CD14-positive monocyte (primary cell): ENCODE measurements around the gene CELF4. TPM values are rescaled to one million over a fixed set of nuclear protein-coding genes. Genes with fewer than 3 reads are reported as not detected.

Experiments
- DNase-seq, 3 donors: peaks; one replicate each; pipeline ENCODE4 v3.0.0-alpha.2; 2011 to 2022
- H2AFZ ChIP-seq: 2 replicates; pipeline ENCODE4 v1.6.0; 2012; ENCODE audit warnings: mild to moderate bottlenecking, low read depth, low read length, inconsistent platforms; ENCODE audit not compliant: insufficient read depth, poor library complexity, severe bottlenecking
- H3K27ac ChIP-seq, 2 donors: 1 replicate in 1 of 2; 2 replicates in 1 of 2; pipeline ENCODE4 v1.5.1; 2012 to 2013; ENCODE audit warnings: low read length in 2 of 2, control low read depth in 1 of 2, inconsistent platforms in 1 of 2, low read depth in 1 of 2, mild to moderate bottlenecking in 1 of 2
- H3K27me3 ChIP-seq, 2 donors: one replicate each; pipeline versions ENCODE4 v1.6.0 to v1.6.1; 2011 to 2013; ENCODE audit warnings: low read length in 2 of 2; ENCODE audit not compliant: control insufficient read depth in 2 of 2, insufficient read depth in 2 of 2
- H3K36me3 ChIP-seq, 2 donors: replicated peaks in 1 of 2; 1 replicate in 1 of 2; 2 replicates in 1 of 2; pipeline versions ENCODE4 v1.5.1 to v1.6.1; 2012 to 2013; ENCODE audit warnings: low read length in 2 of 2, control low read depth in 1 of 2, inconsistent platforms in 1 of 2, mild to moderate bottlenecking in 1 of 2; ENCODE audit not compliant: insufficient read depth in 2 of 2, control insufficient read depth in 1 of 2
- H3K4me1 ChIP-seq, 2 donors: 1 replicate in 1 of 2; 2 replicates in 1 of 2; pipeline versions ENCODE4 v1.5.1 to v1.6.1; 2012 to 2013; ENCODE audit warnings: low read length in 2 of 2, control low read depth in 1 of 2, inconsistent platforms in 1 of 2, mild to moderate bottlenecking in 1 of 2, moderate library complexity in 1 of 2; ENCODE audit not compliant: insufficient read depth in 2 of 2, control insufficient read depth in 1 of 2
- H3K4me2 ChIP-seq: replicated peaks from 2 replicates; pipeline ENCODE3; 2012; ENCODE audit warnings: low read length, moderate library complexity, mild to moderate bottlenecking; ENCODE audit not compliant: poor library complexity, severe bottlenecking; ENCODE audit errors: extremely low read depth
- H3K4me3 ChIP-seq, 3 experiments: fragments of 200-600 bp in 1 of 3; sonication (generic) in 1 of 3; replicated peaks in 1 of 3; 1 replicate in 2 of 3; 2 replicates in 1 of 3; pipeline ENCODE4 v1.5.1; 2011 to 2013; ENCODE audit warnings: low read length in 3 of 3, mild to moderate bottlenecking in 3 of 3, control low read depth in 2 of 3, low read depth in 2 of 3, inconsistent platforms in 1 of 3, moderate library complexity in 1 of 3
- H3K79me2 ChIP-seq: 2 replicates; pipeline ENCODE4 v1.6.0; 2012; ENCODE audit warnings: mild to moderate bottlenecking, control low read depth, inconsistent platforms, low read length, moderate library complexity; ENCODE audit not compliant: insufficient read depth
- H3K9ac ChIP-seq: 2 replicates; pipeline ENCODE4 v1.6.0; 2017; ENCODE audit warnings: low read length, mild to moderate bottlenecking; ENCODE audit not compliant: insufficient read depth, poor library complexity, severe bottlenecking
- H3K9me3 ChIP-seq, 2 donors: replicated peaks in 1 of 2; 1 replicate in 1 of 2; 2 replicates in 1 of 2; pipeline versions ENCODE4 v1.5.1 to v1.6.1; 2012 to 2013; ENCODE audit warnings: low read length in 2 of 2, control low read depth in 1 of 2; ENCODE audit not compliant: control insufficient read depth in 1 of 2, insufficient read depth in 1 of 2
- H4K20me1 ChIP-seq: 2 replicates; pipeline ENCODE4 v1.6.0; 2012; ENCODE audit warnings: mild to moderate bottlenecking, low read length, control low read depth, moderate library complexity; ENCODE audit not compliant: insufficient read depth
- H3K27ac Mint-ChIP-seq, 7 donors: one replicate each; pipeline ENCODE4 v1.8.0; 2020; ENCODE audit warnings: mild to moderate bottlenecking in 7 of 7, mixed read lengths in 7 of 7, moderate library complexity in 6 of 7, inconsistent platforms in 2 of 7
- H3K27me3 Mint-ChIP-seq, 3 donors: one replicate each; pipeline ENCODE4 v1.8.0; 2021 to 2022; ENCODE audit warnings: low read depth in 3 of 3, mild to moderate bottlenecking in 3 of 3, mixed read lengths in 3 of 3, moderate library complexity in 3 of 3, inconsistent platforms in 1 of 3
- H3K36me3 Mint-ChIP-seq, 2 donors: one replicate each; pipeline ENCODE4 v1.8.0; 2020; ENCODE audit warnings: mixed read lengths in 2 of 2, inconsistent platforms in 1 of 2, mild to moderate bottlenecking in 1 of 2
- H3K4me1 Mint-ChIP-seq: one replicate; pipeline ENCODE4 v1.8.0; 2020; ENCODE audit warnings: mild to moderate bottlenecking, mixed read lengths
- H3K4me3 Mint-ChIP-seq, 2 donors: one replicate each; pipeline ENCODE4 v1.8.0; 2020; ENCODE audit warnings: mild to moderate bottlenecking in 2 of 2, mixed read lengths in 2 of 2, moderate library complexity in 1 of 2
- H3K9me3 Mint-ChIP-seq, 7 donors: one replicate each; pipeline ENCODE4 v1.8.0; 2020 to 2022; ENCODE audit warnings: mixed read lengths in 7 of 7, mild to moderate bottlenecking in 6 of 7, moderate library complexity in 6 of 7, inconsistent platforms in 2 of 7
- WGBS: methylation state at CpG from one replicate; pipeline ENCODE4 v1.1.5; 2013; ENCODE audit warnings: missing lambda C conversion rate; ENCODE audit not compliant: insufficient coverage; 5-methylcytosine and 5-hydroxymethylcytosine counted together
- intact Hi-C, 2 donors: fragments of 100-400 bp; cut with micrococcal nuclease; formaldehyde crosslinking; loops; one replicate each; pipeline versions ENCODE4 v1.15.0 to v1.15.1; 2023
- polyA plus RNA-seq, 3 donors: library from polyadenylated mRNA; depleted of rRNA in 1 of 3; unstranded in 2 of 3; stranded (reverse) in 1 of 3; fragments of 300-500 nt in 2 of 3; fragments of >200 nt in 1 of 3; fragmentation: Illumina TruSeq in 2 of 3; gene quantifications; 1 replicate in 2 of 3; 2 replicates in 1 of 3; pipeline ENCODE4 v1.2.3, GENCODE V29; 2012 to 2021
- TF ChIP-seq, protein P1 (sequence below): fragments of 200-600 bp; IDR thresholded peaks from one replicate; pipeline ENCODE4 v1.8.0; 2022; ENCODE audit warnings: antibody characterized with exemption, mild to moderate bottlenecking

The CELF4 gene
- polyA plus RNA-seq, 3 donors, result not detected

DNA sequence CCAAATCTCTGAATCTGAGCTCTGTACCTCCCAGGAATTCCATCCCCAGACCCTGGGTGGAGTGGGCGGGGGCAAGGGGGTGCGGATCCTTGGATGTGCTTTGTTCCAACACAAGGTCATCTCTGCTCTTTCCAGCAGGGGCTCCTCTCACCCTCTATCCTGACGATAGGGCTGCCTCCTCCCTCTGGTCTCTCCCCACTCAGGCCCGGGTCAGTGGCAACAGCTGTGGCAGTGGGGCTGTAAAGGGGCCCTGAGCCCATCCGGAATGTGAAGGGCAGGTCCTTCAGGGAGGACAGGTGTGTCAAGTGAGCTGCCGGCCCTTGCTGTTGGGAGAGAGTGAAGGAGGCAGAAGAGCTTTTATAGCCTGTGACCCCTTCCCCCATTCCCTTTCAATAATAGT lies 167.8 kb downstream of the CELF4 start:
- Mint-ChIP-seq H3K27ac (no peak overlapping the region), H3K9me3 (peaks cover 0 to 5% (median 0%) of the 10 kb centered on the region in 7 donors), H3K36me3 (no peaks in the 10 kb centered on the region), H3K4me3 (no peak overlapping the region), H3K27me3 (peaks cover 25 to 35% (median 30%) of the 10 kb centered on the region in 3 donors), H3K4me1 (no peaks in the 10 kb centered on the region)
- no peak for DNase-seq
- no peaks in the 10 kb centered on the region for H4K20me1 ChIP-seq
- H3K36me3 ChIP-seq, result no peaks in the 10 kb centered on the region
- H3K4me2 ChIP-seq, result no peak overlapping the region
- H3K4me1 ChIP-seq, result peaks cover 0 to 5% of the 10 kb centered on the region in 2 donors
- peaks cover 0 to 4% of the 10 kb centered on the region in 2 donors for H3K9me3 ChIP-seq
- no peak overlapping the region for H3K9ac ChIP-seq
- intact Hi-C loops, result no loop called here
- no peak overlapping the region for H3K4me3 ChIP-seq
- no peaks in the 10 kb centered on the region for H3K79me2 ChIP-seq
- H3K27me3 ChIP-seq, result peaks cover 8 to 26% of the 10 kb centered on the region in 2 donors
- H3K27ac ChIP-seq, result no peak overlapping the region
- TF ChIP-seq, protein P1, sequence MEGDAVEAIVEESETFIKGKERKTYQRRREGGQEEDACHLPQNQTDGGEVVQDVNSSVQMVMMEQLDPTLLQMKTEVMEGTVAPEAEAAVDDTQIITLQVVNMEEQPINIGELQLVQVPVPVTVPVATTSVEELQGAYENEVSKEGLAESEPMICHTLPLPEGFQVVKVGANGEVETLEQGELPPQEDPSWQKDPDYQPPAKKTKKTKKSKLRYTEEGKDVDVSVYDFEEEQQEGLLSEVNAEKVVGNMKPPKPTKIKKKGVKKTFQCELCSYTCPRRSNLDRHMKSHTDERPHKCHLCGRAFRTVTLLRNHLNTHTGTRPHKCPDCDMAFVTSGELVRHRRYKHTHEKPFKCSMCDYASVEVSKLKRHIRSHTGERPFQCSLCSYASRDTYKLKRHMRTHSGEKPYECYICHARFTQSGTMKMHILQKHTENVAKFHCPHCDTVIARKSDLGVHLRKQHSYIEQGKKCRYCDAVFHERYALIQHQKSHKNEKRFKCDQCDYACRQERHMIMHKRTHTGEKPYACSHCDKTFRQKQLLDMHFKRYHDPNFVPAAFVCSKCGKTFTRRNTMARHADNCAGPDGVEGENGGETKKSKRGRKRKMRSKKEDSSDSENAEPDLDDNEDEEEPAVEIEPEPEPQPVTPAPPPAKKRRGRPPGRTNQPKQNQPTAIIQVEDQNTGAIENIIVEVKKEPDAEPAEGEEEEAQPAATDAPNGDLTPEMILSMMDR, result no peak
- no CpG with 5 or more reads among the region's 6 CpGs for WGBS
- H2AFZ ChIP-seq, result no peak overlapping the region

DNA sequence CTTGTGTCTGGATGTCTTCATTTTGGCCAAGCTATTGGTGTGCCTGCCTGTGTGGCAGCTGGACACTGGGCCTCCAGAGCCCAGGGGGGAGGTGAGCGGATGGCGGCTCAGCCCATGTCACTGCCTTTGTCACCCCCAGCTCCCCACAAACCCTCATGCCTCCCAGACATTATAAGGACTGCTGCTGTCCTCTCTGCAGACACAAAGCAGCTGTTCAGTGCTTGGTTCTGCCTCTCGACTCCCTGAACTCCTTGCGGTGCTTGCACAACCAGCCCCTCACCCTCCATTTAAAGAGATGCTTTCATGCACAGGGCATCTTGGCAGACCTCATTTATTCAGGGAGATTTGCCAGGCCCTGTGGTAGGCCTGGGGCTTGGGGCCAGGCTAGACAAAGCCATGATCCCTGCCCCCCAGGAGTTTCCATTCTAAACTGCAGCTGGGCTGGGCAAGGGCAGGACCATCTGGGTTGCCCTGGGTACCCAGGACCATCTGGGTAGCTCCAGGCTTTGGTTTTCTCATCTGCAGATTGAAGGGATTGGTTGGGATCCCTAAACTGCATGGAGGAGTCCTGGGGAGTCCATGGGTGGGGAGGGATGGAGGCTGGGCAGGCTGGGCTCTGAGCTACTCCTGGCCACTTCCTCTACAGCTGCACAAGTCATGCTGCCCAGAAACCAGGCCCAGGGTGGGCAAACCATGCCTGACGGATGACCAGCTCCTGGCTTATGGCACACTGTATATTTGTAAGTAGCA lies 168.5 kb downstream of the CELF4 start:
- Mint-ChIP-seq H3K9me3 (peaks cover 0 to 5% (median 0%) of the 10 kb centered on the region in 7 donors), H3K27ac (no peak overlapping the region), H3K36me3 (no peaks in the 10 kb centered on the region), H3K4me3 (no peak overlapping the region), H3K4me1 (no peaks in the 10 kb centered on the region), H3K27me3 (peaks cover 26 to 35% (median 34%) of the 10 kb centered on the region in 3 donors)
- intact Hi-C loops, result no loop called here
- Histone ChIP-seq H3K36me3 (no peaks in the 10 kb centered on the region), H4K20me1 (no peaks in the 10 kb centered on the region), H3K4me3 (no peak overlapping the region), H3K4me1 (peaks cover 0 to 5% of the 10 kb centered on the region in 2 donors), H3K79me2 (no peaks in the 10 kb centered on the region), H3K27ac (no peak overlapping the region), H3K9me3 (peaks cover 0 to 4% of the 10 kb centered on the region in 2 donors), H3K9ac (no peak overlapping the region), H2AFZ (no peak overlapping the region), H3K4me2 (no peak overlapping the region), H3K27me3 (peaks cover 8 to 30% of the 10 kb centered on the region in 2 donors)
- no peak for DNase-seq
- TF ChIP-seq, protein P1, result no peak
- WGBS, result 83% methylated on average over 5 of the region's 5 CpGs
